ENCODE measurements around the gene FRMD4A.
"Not testable (repeated sequence)": the region's sequence is repeated elsewhere in the genome, so short reads cannot be mapped to it uniquely, and the experiment has no call there.

- TF ChIP-seq CTCF (IDR thresholded peaks at IDR 0.05; ENCODE audit: insufficient read depth, low read length, poor library complexity, severe bottlenecking); EZH2phosphoT487 (conservative IDR thresholded peaks at IDR 0.05; ENCODE audit: low read length): not testable (repeated sequence)
Measured at GRCh38 chr10:13715596-13715995, 615.1 kb downstream of the FRMD4A start.

Data from SU-DHL-6 (cell line).